ENCODE data around the gene ZFYVE28.

GRCh38 chr4:2269206-2269531 is 149.3 kb downstream of the ZFYVE28 start:
- TF ChIP-seq CTCF (IDR thresholded peaks at IDR 0.05) (no peak), POLR2A (IDR thresholded peaks at IDR 0.05) (no peak)
